Kidney (tissue), 14 donors: Measurements from ENCODE around the gene SCLY. TPM values are rescaled to one million over a fixed set of nuclear protein-coding genes. Genes with fewer than 3 reads are reported as not detected.

Source experiments
- DNase-seq, 5 donors: peaks; one replicate each; pipeline ENCODE4 v3.0.0-alpha.2; 2013 to 2020
- FAIRE-seq: peaks from 2 replicates; lab custom pipeline; 2012; peaks lifted over from hg19 to GRCh38; lab: Jason Lieb, UNC
- H3K27ac ChIP-seq, 2 donors: one replicate each; pipeline ENCODE4 v1.7.0; 2013; ENCODE audit warnings: low read depth in 2 of 2, low read length in 2 of 2, inconsistent platforms in 1 of 2
- H3K27me3 ChIP-seq: one replicate; pipeline ENCODE4 v1.7.1; 2013; ENCODE audit warnings: low read length, inconsistent platforms; ENCODE audit not compliant: control insufficient read depth, insufficient read depth
- H3K36me3 ChIP-seq, 3 donors: one replicate each; pipeline versions ENCODE4 v1.7.0 to v1.7.1; 2013; ENCODE audit warnings: low read length in 3 of 3, control low read depth in 1 of 3, inconsistent platforms in 1 of 3; ENCODE audit not compliant: insufficient read depth in 3 of 3, control insufficient read depth in 2 of 3
- H3K4me1 ChIP-seq, 3 donors: one replicate each; pipeline versions ENCODE4 v1.7.0 to v1.7.1; 2013; ENCODE audit warnings: low read length in 3 of 3, inconsistent platforms in 1 of 3, low read depth in 1 of 3; ENCODE audit not compliant: control insufficient read depth in 2 of 3, insufficient read depth in 2 of 3
- H3K4me3 ChIP-seq, 3 donors: one replicate each; pipeline versions ENCODE4 v1.7.0 to v1.8.1; 2013; ENCODE audit warnings: low read length in 3 of 3, control low read depth in 1 of 3, inconsistent platforms in 1 of 3
- H3K9ac ChIP-seq, 3 donors: one replicate each; pipeline versions ENCODE4 v1.7.0 to v1.7.1; 2013; ENCODE audit warnings: low read length in 3 of 3, control low read depth in 1 of 3, inconsistent platforms in 1 of 3
- H3K9me3 ChIP-seq, 3 donors: one replicate each; pipeline versions ENCODE4 v1.7.0 to v1.7.1; 2013; ENCODE audit warnings: low read length in 3 of 3, control low read depth in 1 of 3, inconsistent platforms in 1 of 3; ENCODE audit not compliant: control insufficient read depth in 2 of 3, insufficient read depth in 1 of 3
- intact Hi-C: fragments of 100-400 bp; cut with DNase I; formaldehyde crosslinking; loops from one replicate; pipeline ENCODE4 v1.11.1; 2022
- polyA plus RNA-seq: library from polyadenylated mRNA; stranded (reverse); fragments of 350-450 nt; fragmentation: Illumina TruSeq; extraction: RNeasy Lipid Tissue Mini Kit (QIAGEN cat#74804); gene quantifications from one replicate; pipeline ENCODE4 v1.2.3, GENCODE V29; 2014; ENCODE audit warnings: low read depth, low replicate concordance; ENCODE audit not compliant: insufficient read depth
- total RNA-seq: library from RNA; stranded (reverse); fragmentation: NEBNext Ultra II Directional; extraction: Animal tissue kit (Norgen Biotek cat#: 25700); gene quantifications from one replicate; pipeline ENCODE4 v1.2.1, GENCODE V29; 2021
- TF ChIP-seq, protein P1 (sequence below): IDR thresholded peaks from 3 replicates; pipeline ENCODE4 v1.5.1; 2012; ENCODE audit warnings: mild to moderate bottlenecking, moderate library complexity, borderline replicate concordance; ENCODE audit not compliant: insufficient read depth; ENCODE audit errors: extremely low read depth
- donor health status: control.
- donor health status: control.
- donor health status: control.
- donor health status: control.
- donor health status: control.
- donor health status: DM: yes; HTN: yes; CAD: no.
- donor health status: Normal renal cell carcinoma (clear cell type).

SCLY gene
- total and polyA plus RNA-seq, 2 donors from 2014 or later = 18.3 to 21.9 TPM

DNA sequence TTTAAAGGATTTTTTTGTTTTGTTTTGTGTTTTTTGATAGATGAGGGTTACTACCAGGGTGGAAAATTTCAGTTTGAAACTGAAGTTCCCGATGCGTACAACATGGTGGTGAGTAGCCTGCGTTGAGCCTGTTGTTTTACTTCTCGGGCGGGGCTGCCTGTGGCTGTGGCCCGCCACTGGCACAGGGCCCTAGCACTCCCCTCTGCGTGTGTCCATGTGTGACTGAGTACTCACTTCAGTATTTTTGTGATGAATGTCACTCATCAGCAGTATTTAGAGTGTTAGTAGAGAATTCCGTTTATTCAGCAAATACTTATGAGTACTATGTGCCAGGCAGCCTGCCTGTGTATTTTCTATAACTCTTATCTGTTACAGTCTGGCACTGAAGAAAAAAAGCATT lies 44.3 kb upstream of the SCLY start:
- no peaks in the 10 kb centered on the region for H3K9me3 ChIP-seq
- H3K27me3 ChIP-seq = no peaks in the 10 kb centered on the region
- DNase-seq (peak in 1 of 5 donors; percentile 4), FAIRE-seq (no peak)
- TF ChIP-seq, protein P1, sequence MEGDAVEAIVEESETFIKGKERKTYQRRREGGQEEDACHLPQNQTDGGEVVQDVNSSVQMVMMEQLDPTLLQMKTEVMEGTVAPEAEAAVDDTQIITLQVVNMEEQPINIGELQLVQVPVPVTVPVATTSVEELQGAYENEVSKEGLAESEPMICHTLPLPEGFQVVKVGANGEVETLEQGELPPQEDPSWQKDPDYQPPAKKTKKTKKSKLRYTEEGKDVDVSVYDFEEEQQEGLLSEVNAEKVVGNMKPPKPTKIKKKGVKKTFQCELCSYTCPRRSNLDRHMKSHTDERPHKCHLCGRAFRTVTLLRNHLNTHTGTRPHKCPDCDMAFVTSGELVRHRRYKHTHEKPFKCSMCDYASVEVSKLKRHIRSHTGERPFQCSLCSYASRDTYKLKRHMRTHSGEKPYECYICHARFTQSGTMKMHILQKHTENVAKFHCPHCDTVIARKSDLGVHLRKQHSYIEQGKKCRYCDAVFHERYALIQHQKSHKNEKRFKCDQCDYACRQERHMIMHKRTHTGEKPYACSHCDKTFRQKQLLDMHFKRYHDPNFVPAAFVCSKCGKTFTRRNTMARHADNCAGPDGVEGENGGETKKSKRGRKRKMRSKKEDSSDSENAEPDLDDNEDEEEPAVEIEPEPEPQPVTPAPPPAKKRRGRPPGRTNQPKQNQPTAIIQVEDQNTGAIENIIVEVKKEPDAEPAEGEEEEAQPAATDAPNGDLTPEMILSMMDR = no peak
- no peak overlapping the region for H3K27ac ChIP-seq
- no peaks in the 10 kb centered on the region for H3K36me3 ChIP-seq
- H3K4me3 ChIP-seq = no peak overlapping the region
- H3K9ac ChIP-seq = peak overlapping the region in 1 of 3 donors; percentile 7
- intact Hi-C loops = no loop called here
- no peaks in the 10 kb centered on the region for H3K4me1 ChIP-seq

DNA sequence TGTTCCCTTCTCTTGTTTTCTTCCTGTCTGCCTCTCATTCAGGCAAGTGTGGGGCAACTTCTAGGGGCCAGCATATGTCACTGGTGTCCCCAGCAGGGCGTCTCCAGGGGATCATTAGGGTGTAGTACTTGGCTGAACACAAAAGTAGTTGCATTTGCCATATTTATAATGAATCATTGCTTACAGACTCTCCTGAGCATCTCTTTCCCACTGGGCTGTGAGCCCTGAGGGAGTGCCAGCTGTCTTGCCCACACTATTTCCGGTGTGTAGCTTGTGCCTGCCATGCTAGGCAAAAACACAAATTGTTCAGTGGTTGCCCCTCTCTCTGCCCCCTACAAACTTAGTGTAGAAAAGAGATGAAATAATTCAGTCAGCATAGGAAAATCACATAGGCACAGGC lies 40.8 kb upstream of the SCLY start:
- TF ChIP-seq, protein P1 = no peak
- Histone ChIP-seq H3K9ac (no peak overlapping the region), H3K9me3 (no peaks in the 10 kb centered on the region), H3K4me3 (no peak overlapping the region), H3K36me3 (no peaks in the 10 kb centered on the region), H3K4me1 (no peaks in the 10 kb centered on the region), H3K27ac (no peak overlapping the region), H3K27me3 (no peaks in the 10 kb centered on the region)
- DNase-seq (no peak), FAIRE-seq (no peak)
- intact Hi-C loops = no loop called here

DNA sequence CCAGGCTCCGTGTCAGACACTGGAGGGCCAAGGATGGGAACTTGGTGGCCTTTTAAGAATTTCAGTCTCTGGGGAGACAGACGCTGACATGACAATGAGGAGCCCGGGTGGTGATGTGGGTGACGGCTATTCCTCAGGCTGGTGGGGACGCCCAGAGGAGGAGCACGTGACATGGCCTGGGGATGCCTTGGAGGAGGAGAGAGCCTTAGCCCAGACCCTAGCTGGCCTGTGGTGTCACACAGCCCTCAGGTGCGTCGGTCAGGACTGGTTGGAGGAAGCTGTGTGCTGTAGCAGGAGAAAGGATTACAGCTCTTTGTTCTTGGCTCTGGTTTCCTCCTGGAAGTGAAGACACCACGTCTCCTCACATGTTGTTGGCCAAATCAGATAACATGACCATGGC lies 40.0 kb upstream of the SCLY start:
- FAIRE-seq (no peak), DNase-seq (no peak)
- H3K27ac ChIP-seq = no peak overlapping the region
- intact Hi-C loops = no loop called here
- H3K4me1 ChIP-seq = no peaks in the 10 kb centered on the region
- no peak overlapping the region for H3K4me3 ChIP-seq
- H3K9me3 ChIP-seq = no peaks in the 10 kb centered on the region
- no peak overlapping the region for H3K9ac ChIP-seq
- TF ChIP-seq, protein P1 = no peak
- H3K36me3 ChIP-seq = no peaks in the 10 kb centered on the region
- no peaks in the 10 kb centered on the region for H3K27me3 ChIP-seq

DNA sequence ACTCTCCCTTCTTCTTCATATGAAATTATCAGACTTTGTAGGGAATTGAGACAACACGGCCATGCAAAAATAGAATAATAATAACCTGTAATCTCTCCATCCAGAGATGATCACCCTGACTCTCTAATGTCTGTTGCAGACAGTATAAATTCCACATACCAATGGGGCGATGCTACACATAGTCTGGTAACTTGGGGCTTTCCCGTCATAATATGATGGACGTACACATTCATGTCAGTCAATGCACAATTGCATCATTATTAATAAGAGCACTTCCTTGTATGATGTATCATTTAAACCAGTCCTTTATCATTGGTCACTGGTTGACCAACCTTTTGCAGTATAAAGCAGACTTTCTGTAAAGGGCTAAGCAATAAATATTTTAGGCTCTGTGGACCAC lies 39.5 kb upstream of the SCLY start:
- H3K9ac ChIP-seq = no peak overlapping the region
- TF ChIP-seq, protein P1 = no peak
- no peaks in the 10 kb centered on the region for H3K9me3 ChIP-seq
- no peak overlapping the region for H3K4me3 ChIP-seq
- no peaks in the 10 kb centered on the region for H3K4me1 ChIP-seq
- intact Hi-C loops = no loop called here
- no peaks in the 10 kb centered on the region for H3K27me3 ChIP-seq
- DNase-seq (no peak), FAIRE-seq (no peak)
- H3K27ac ChIP-seq = no peak overlapping the region
- no peaks in the 10 kb centered on the region for H3K36me3 ChIP-seq
